Astrocyte of the cerebellum (primary cell): ENCODE data around the gene TRIM67.

Experiments used
- DNase-seq: peaks from one replicate; pipeline ENCODE4 v3.0.0-alpha.2; 2011; ENCODE audit warnings: low read depth
- H3K4me3 ChIP-seq: 2 replicates; pipeline ENCODE4 v1.5.1; 2011; ENCODE audit warnings: mild to moderate bottlenecking, low read depth, low read length, moderate library complexity
- in situ Hi-C: cut with HindIII; loops from 2 replicates; pipeline ENCODE4 v1.10.0; 2017; ENCODE audit warnings: low sequenced_read_pairs
- TF ChIP-seq, protein P1 (sequence below): IDR thresholded peaks from 2 replicates; pipeline ENCODE4 v1.5.1; 2012; ENCODE audit warnings: low read length, low read depth, moderate library complexity, mild to moderate bottlenecking; ENCODE audit errors: missing control alignments

TRIM67 gene

DNA sequence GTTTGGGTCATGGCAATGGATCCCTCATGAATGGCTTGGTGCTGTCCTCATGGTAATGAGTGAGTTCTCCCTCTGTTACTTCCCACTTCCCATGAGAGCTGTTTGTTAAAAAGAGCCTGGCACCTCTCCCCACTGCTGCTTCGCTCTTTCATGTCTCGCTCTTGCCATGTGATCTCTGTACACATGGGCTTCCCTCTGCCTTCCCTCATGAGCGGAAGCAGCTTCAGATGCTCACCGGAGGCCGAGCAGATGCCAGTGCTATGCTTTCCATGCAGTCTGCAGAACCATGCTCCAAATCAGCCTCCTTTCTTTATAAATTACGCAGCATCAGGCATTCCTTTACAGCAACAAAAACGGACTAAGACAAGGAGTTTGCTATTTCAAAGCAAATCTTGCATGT is 64.3 kb downstream of the TRIM67 start:
- in situ Hi-C loops: no loop called here
- no peak for DNase-seq
- TF ChIP-seq, protein P1, sequence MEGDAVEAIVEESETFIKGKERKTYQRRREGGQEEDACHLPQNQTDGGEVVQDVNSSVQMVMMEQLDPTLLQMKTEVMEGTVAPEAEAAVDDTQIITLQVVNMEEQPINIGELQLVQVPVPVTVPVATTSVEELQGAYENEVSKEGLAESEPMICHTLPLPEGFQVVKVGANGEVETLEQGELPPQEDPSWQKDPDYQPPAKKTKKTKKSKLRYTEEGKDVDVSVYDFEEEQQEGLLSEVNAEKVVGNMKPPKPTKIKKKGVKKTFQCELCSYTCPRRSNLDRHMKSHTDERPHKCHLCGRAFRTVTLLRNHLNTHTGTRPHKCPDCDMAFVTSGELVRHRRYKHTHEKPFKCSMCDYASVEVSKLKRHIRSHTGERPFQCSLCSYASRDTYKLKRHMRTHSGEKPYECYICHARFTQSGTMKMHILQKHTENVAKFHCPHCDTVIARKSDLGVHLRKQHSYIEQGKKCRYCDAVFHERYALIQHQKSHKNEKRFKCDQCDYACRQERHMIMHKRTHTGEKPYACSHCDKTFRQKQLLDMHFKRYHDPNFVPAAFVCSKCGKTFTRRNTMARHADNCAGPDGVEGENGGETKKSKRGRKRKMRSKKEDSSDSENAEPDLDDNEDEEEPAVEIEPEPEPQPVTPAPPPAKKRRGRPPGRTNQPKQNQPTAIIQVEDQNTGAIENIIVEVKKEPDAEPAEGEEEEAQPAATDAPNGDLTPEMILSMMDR: no peak
- H3K4me3 ChIP-seq: no peak overlapping the region

DNA sequence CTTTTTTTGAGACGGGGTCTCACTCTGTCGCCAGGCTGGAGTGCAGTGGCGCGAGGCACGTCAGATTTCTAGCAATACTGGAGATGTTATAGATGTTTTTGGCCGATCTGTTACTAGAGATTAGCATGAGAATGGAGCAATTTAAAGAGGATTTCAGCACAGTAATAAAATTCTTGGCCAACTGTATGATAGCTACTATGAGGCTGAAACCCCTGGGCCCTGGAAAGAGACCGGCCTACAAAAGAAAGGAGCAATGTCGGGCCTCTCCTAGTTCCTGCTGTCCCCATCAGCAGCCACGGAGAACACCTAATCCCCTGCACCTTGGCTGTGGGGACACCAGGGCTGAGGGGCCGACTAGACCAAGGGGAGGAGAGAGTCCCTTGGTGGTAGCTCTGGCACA is 69.7 kb downstream of the TRIM67 start:
- no peak overlapping the region for H3K4me3 ChIP-seq
- in situ Hi-C loops: no loop called here
- no peak for DNase-seq
- TF ChIP-seq, protein P1: no peak

DNA sequence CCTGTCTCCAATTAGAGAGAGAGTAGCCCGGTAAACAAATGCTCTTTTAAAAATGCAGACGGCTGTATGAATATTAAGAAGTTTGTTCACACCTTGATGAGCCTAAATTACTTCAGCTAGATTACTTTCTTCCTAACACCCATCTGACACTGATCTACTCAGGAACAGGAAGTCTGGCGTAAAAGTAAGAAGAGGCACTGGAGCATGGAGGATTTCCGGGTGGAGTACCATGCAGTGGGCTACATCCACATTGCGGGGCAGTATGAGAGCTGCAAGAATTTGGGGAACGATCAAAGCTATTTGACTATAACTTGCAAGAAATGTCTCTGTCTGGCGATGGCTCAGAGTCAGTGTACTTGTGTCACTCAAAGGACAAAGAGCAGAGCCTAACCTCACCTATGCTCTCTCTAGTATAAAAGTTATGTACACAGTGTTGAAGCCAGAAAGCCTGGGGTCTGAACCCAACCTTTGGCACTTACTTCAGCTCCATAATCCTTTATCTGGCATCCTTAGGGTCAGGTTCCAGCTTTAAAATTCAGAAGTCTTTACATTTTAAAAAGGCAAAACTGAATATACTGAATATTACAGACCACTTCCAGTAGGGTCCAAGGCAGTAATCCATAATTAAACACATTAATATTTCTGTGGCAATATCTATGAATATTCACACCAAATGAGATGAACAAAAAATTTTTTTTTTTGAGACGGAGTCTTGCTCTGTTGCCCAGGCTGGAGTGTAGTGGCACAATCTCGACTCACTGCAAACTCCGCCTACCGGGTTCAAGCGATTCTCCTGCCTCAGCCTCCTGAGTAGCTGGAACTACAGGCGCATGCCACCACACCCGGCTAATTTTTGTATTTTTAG is 71.2 kb downstream of the TRIM67 start:
- in situ Hi-C loops: no loop called here
- TF ChIP-seq, protein P1: no peak

GRCh38 chr1:231233735-231234417 is 72.0 kb downstream of the TRIM67 start:
- no peak overlapping the region for H3K4me3 ChIP-seq
- DNase-seq: no peak
- in situ Hi-C loops: no loop called here
- TF ChIP-seq, protein P1: no peak

More for the DNA sequence above, 71.2 kb downstream of the TRIM67 start:
- no peak overlapping the region for H3K4me3 ChIP-seq
- DNase-seq: no peak

- TF ChIP-seq, protein P1: no peak
- H3K4me3 ChIP-seq: no peak overlapping the region
- no peak for DNase-seq
- in situ Hi-C loops: no loop called here
Measured at GRCh38 chr1:231234506-231234905, 72.6 kb downstream of the TRIM67 start.

DNA sequence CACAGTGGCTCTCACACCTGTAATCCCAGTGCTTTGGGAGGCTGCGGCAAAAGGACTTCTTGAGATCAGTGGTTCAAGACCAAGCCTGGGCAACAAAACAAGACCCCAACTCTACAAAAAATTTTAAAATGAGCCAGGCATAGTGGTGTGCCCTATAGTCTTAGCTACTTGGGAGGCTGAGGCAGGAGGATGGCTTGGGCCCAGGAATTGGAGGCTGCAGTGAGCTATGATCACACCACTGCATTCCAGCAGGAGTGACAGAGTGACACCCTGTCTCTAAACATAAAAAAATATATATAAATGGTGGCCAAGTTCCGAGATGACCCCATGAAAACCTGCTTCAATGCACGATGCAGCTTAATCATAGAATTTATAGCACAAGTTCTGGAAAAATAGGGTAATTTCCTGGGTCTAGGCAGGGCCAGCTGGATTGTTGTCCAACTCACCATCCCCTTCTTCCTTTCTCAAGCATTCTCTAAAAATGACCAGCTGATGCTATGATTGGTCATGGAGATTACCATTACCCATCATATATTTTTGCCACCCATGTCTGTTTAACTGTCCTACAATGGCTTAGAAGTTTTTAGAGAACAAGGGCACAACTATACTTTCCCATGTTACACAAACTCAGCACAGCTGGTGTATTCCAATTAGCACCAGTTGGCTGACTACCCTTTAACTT is 73.8 kb downstream of the TRIM67 start:
- TF ChIP-seq, protein P1: no peak
- DNase-seq: no peak
- no peak overlapping the region for H3K4me3 ChIP-seq
- in situ Hi-C loops: no loop called here
